Mammary epithelial cell (primary cell): ENCODE results near the gene NSF.

ENCODE experiments used
- EZH2 ChIP-seq: IDR thresholded peaks from 2 replicates; pipeline ENCODE4 v1.6.1; 2012; ENCODE audit warnings: low read length, inconsistent platforms, borderline replicate concordance
- TF ChIP-seq, protein P1 (sequence below), 2 donors: IDR thresholded peaks in 1 of 2; conservative IDR thresholded peaks in 1 of 2; 2 replicates each; pipeline ENCODE4 v1.5.1; 2011 to 2012; ENCODE audit warnings: inconsistent platforms in 2 of 2, low read length in 2 of 2, mild to moderate bottlenecking in 2 of 2, control low read depth in 1 of 2, low read depth in 1 of 2; ENCODE audit not compliant: insufficient read depth in 1 of 2; ENCODE audit errors: extremely low read depth in 1 of 2

GRCh38 chr17:46737326-46737725 is 146.9 kb downstream of the NSF start:
- TF ChIP-seq, protein P1, sequence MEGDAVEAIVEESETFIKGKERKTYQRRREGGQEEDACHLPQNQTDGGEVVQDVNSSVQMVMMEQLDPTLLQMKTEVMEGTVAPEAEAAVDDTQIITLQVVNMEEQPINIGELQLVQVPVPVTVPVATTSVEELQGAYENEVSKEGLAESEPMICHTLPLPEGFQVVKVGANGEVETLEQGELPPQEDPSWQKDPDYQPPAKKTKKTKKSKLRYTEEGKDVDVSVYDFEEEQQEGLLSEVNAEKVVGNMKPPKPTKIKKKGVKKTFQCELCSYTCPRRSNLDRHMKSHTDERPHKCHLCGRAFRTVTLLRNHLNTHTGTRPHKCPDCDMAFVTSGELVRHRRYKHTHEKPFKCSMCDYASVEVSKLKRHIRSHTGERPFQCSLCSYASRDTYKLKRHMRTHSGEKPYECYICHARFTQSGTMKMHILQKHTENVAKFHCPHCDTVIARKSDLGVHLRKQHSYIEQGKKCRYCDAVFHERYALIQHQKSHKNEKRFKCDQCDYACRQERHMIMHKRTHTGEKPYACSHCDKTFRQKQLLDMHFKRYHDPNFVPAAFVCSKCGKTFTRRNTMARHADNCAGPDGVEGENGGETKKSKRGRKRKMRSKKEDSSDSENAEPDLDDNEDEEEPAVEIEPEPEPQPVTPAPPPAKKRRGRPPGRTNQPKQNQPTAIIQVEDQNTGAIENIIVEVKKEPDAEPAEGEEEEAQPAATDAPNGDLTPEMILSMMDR (conservative IDR thresholded peaks at IDR 0.05 in 1 of 2, IDR thresholded peaks at IDR 0.05 in 1 of 2; ENCODE audit: extremely low read depth in 1 of 2, insufficient read depth in 1 of 2, low read depth in 1 of 2, low read length in 2 of 2): no peak
- TF ChIP-seq EZH2: no peak
